ENCODE data around the gene SLC25A6.

Gene SLC25A6

GRCh38 chrX:1394731-1395501 lies 3.0 kb upstream of the SLC25A6 start:
- no peak for DNase-seq (ENCODE audit: low read depth)
- TF ChIP-seq CTCF (conservative IDR thresholded peaks at IDR 0.05; ENCODE audit: control insufficient read depth, insufficient read depth, low read depth, low read length): no peak
- H3K4me3 ChIP-seq (ENCODE audit: control insufficient read depth, low read depth, low read length): peak overlapping the region; percentile 61

- TF ChIP-seq CTCF (conservative IDR thresholded peaks at IDR 0.05; ENCODE audit: control insufficient read depth, insufficient read depth, low read depth, low read length): no peak
- H3K4me3 ChIP-seq (ENCODE audit: control insufficient read depth, low read depth, low read length): peak overlapping the region; percentile 61
- no peak for DNase-seq (ENCODE audit: low read depth)
Observed at GRCh38 chrX:1393871-1394615, 2.1 kb upstream of the SLC25A6 start.

GRCh38 chrX:1392376-1393068 lies 609 bp upstream of the SLC25A6 start:
- DNase-seq (ENCODE audit: low read depth): peak; percentile 73
- TF ChIP-seq CTCF (conservative IDR thresholded peaks at IDR 0.05; ENCODE audit: control insufficient read depth, insufficient read depth, low read depth, low read length): no peak

GRCh38 chrX:1391370-1391706 lies 575 bp downstream of the SLC25A6 start:
- no peak for DNase-seq (ENCODE audit: low read depth)
- TF ChIP-seq CTCF (conservative IDR thresholded peaks at IDR 0.05; ENCODE audit: control insufficient read depth, insufficient read depth, low read depth, low read length): no peak

More at GRCh38 chrX:1392376-1393068, 609 bp upstream of the SLC25A6 start:
- H3K4me3 ChIP-seq (ENCODE audit: control insufficient read depth, low read depth, low read length): peak overlapping the region; percentile 61

GRCh38 chrX:1390621-1391369 lies 1.1 kb downstream of the SLC25A6 start:
- H3K4me3 ChIP-seq (ENCODE audit: control insufficient read depth, low read depth, low read length): peak overlapping the region; percentile 100
- no peak for DNase-seq (ENCODE audit: low read depth)
- TF ChIP-seq CTCF (conservative IDR thresholded peaks at IDR 0.05; ENCODE audit: control insufficient read depth, insufficient read depth, low read depth, low read length): no peak

More at GRCh38 chrX:1391370-1391706, 575 bp downstream of the SLC25A6 start:
- peak overlapping the region; percentile 100 for H3K4me3 ChIP-seq (ENCODE audit: control insufficient read depth, low read depth, low read length)

- no peak for DNase-seq (ENCODE audit: low read depth)
- no peak overlapping the region for H3K4me3 ChIP-seq (ENCODE audit: control insufficient read depth, low read depth, low read length)
- TF ChIP-seq CTCF (conservative IDR thresholded peaks at IDR 0.05; ENCODE audit: control insufficient read depth, insufficient read depth, low read depth, low read length): no peak
Observed at GRCh38 chrX:1389993-1390285, 2.0 kb downstream of the SLC25A6 start.
